ENCODE measurements around the gene PARD6A. TPM values are rescaled to one million over a fixed set of nuclear protein-coding genes. Genes with fewer than 3 reads are reported as not detected.

The PARD6A gene
- total and polyA plus RNA-seq, 2 of the 13 experiments (the other 11 are each of a cell fraction or from before 2014, with no cell fraction given): 3.5 to 4.3 TPM

- TF ChIP-seq THAP8 (CRISPR knock-in tag; IDR thresholded peaks at IDR 0.05; ENCODE audit: borderline replicate concordance): no peak
- TF ChIP-seq ZNF816 (CRISPR knock-in tag; IDR thresholded peaks at IDR 0.05; ENCODE audit: borderline replicate concordance): no peak
- no peak for TF ChIP-seq ZNF121 (CRISPR knock-in tag; IDR thresholded peaks at IDR 0.05)
- TF ChIP-seq ZEB1 (IDR thresholded peaks at IDR 0.05; ENCODE audit: insufficient replicate concordance, low read depth): no peak
- no peak for TF ChIP-seq PLRG1 (conservative IDR thresholded peaks at IDR 0.05)
- no peak for TF ChIP-seq XRCC5 (optimal IDR thresholded peaks at IDR 0.05; ENCODE audit: low read length)
- no peak for TF ChIP-seq ZFP41 (CRISPR knock-in tag; IDR thresholded peaks at IDR 0.05; ENCODE audit: borderline replicate concordance)
- TF ChIP-seq ZFP62 (CRISPR knock-in tag; IDR thresholded peaks at IDR 0.05): no peak
- TF ChIP-seq FOSL1 (CRISPR knock-in tag; IDR thresholded peaks at IDR 0.05; ENCODE audit: borderline replicate concordance): no peak
- no peak for TF ChIP-seq ISX (CRISPR knock-in tag; conservative IDR thresholded peaks at IDR 0.05)
- TF ChIP-seq KLF13 (CRISPR knock-in tag; IDR thresholded peaks at IDR 0.05): no peak; the same call in 1 of the 2 replicates
- TF ChIP-seq PBX3 (CRISPR knock-in tag; IDR thresholded peaks at IDR 0.05; ENCODE audit: borderline replicate concordance): no peak
- TF ChIP-seq CBFB (CRISPR knock-in tag; IDR thresholded peaks at IDR 0.05): no peak
- no peak for TF ChIP-seq PRMT3 (CRISPR knock-in tag; IDR thresholded peaks at IDR 0.05; ENCODE audit: borderline replicate concordance, low read depth)
- no peak for TF ChIP-seq SOX13 (IDR thresholded peaks at IDR 0.05)
- TF ChIP-seq SOX13 (CRISPR knock-in tag; conservative IDR thresholded peaks at IDR 0.05 in 1 of 2, IDR thresholded peaks at IDR 0.05 in 1 of 2): peak in 1 of 2 experiments; percentile 16; a peak in 1 of 4 replicates
- TF ChIP-seq ZNF256 (CRISPR knock-in tag; conservative IDR thresholded peaks at IDR 0.05): no peak
- no peak for TF ChIP-seq ZNF709 (CRISPR knock-in tag; IDR thresholded peaks at IDR 0.05)
- no peak for TF ChIP-seq ZNF124 (CRISPR knock-in tag; IDR thresholded peaks at IDR 0.05)
- no peak for TF ChIP-seq STAT6 (CRISPR knock-in tag; IDR thresholded peaks at IDR 0.05; ENCODE audit: borderline replicate concordance)
- peak; percentile 87 for TF ChIP-seq THAP11 (CRISPR knock-in tag; IDR thresholded peaks at IDR 0.05)
- TF ChIP-seq GTF2F1 (IDR thresholded peaks at IDR 0.05; ENCODE audit: low read length): no peak
- no peak for TF ChIP-seq ZNF546 (CRISPR knock-in tag; conservative IDR thresholded peaks at IDR 0.05)
- no peak for TF ChIP-seq MYNN (CRISPR knock-in tag; IDR thresholded peaks at IDR 0.05; ENCODE audit: low read depth)
- TF ChIP-seq ZNF800 (CRISPR knock-in tag; IDR thresholded peaks at IDR 0.05): no peak
- peak; percentile 3; the same call in 1 of the 2 replicates for TF ChIP-seq KLF6 (CRISPR knock-in tag; IDR thresholded peaks at IDR 0.05)
- TF ChIP-seq SRSF4 (IDR thresholded peaks at IDR 0.05; ENCODE audit: low read depth, low read length, poor library complexity, severe bottlenecking): no peak
Measured at GRCh38 chr16:67660564-67661028, at the start of gene PARD6A (continued).

Measured in HepG2 (cell line).